HepG2 (cell line): Measurements from ENCODE around the gene SLC43A1. TPM values are rescaled to one million over a fixed set of nuclear protein-coding genes. Genes with fewer than 3 reads are reported as not detected.

Source experiments
- CC2D1A ChIP-seq: sonication (generic); formaldehyde crosslinking; IDR thresholded peaks from 2 replicates; pipeline ENCODE4 v1.8.1; 2023; ENCODE audit warnings: mild to moderate bottlenecking, missing genetic modification reagents
- HCFC1 ChIP-seq: fragments of 150-350 bp; IDR thresholded peaks from 2 replicates; pipeline ENCODE4 v1.6.1; 2014; ENCODE audit warnings: low read depth, low read length
- KDM2A ChIP-seq: sonication (generic); formaldehyde crosslinking; IDR thresholded peaks from 2 replicates; pipeline ENCODE4 v1.4.0; 2020; ENCODE audit warnings: low read depth, missing genetic modification reagents, borderline replicate concordance
- NFRKB ChIP-seq: fragments of 450-650 bp; IDR thresholded peaks from 2 replicates; pipeline ENCODE4 v1.6.1; 2017
- NFYC ChIP-seq: IDR thresholded peaks from 2 replicates; pipeline ENCODE4 v1.6.1; 2016; ENCODE audit warnings: missing genetic modification reagents, missing compliant biosample characterization
- NKX3-1 ChIP-seq: sonication (generic); formaldehyde crosslinking; IDR thresholded peaks from 2 replicates; pipeline ENCODE4 v1.5.0; 2020; ENCODE audit warnings: missing genetic modification reagents
- POLR2AphosphoS2 ChIP-seq: IDR thresholded peaks from 2 replicates; pipeline ENCODE4 v1.6.1; 2011; ENCODE audit warnings: low read depth, low read length, improper control_type of control experiment
- RBM22 ChIP-seq: fragments of 200-400 bp; formaldehyde crosslinking; optimal IDR thresholded peaks from 2 replicates; pipeline ENCODE3; 2017; ENCODE audit warnings: mild to moderate bottlenecking, low read length, moderate library complexity
- RNF2 ChIP-seq: fragments of 450-650 bp; conservative IDR thresholded peaks from 2 replicates; pipeline ENCODE4 v1.6.1; 2016; ENCODE audit warnings: low read depth
- SIN3A ChIP-seq: IDR thresholded peaks from 2 replicates; pipeline ENCODE4 v1.6.1; 2011; ENCODE audit warnings: low read depth, mild to moderate bottlenecking, control low read depth, low read length, borderline replicate concordance
- SPEN ChIP-seq: sonication (generic); formaldehyde crosslinking; IDR thresholded peaks from 2 replicates; pipeline ENCODE4 v1.5.1; 2020; ENCODE audit warnings: low read depth, mild to moderate bottlenecking, missing genetic modification reagents
- ZFP62 ChIP-seq: sonication (generic); formaldehyde crosslinking; IDR thresholded peaks from 2 replicates; pipeline ENCODE4 v1.4.0; 2020; ENCODE audit warnings: missing genetic modification reagents
- ZNF205 ChIP-seq: IDR thresholded peaks from 2 replicates; pipeline ENCODE4 v1.6.1; 2018; ENCODE audit warnings: missing biosample characterization, missing genetic modification reagents
- ZNF331 ChIP-seq: sonication (generic); formaldehyde crosslinking; IDR thresholded peaks from 2 replicates; pipeline ENCODE4 v1.4.0; 2020; ENCODE audit warnings: missing genetic modification reagents
- ZNF350 ChIP-seq: sonication (generic); formaldehyde crosslinking; IDR thresholded peaks from 2 replicates; pipeline ENCODE4 v1.4.0; 2020; ENCODE audit warnings: mild to moderate bottlenecking, low read depth, missing genetic modification reagents, borderline replicate concordance
- ZNF441 ChIP-seq: sonication (generic); formaldehyde crosslinking; IDR thresholded peaks from 2 replicates; pipeline ENCODE4 v1.7.0; 2021; ENCODE audit warnings: missing genetic modification reagents, borderline replicate concordance
- ZNF552 ChIP-seq: sonication (generic); formaldehyde crosslinking; IDR thresholded peaks from 2 replicates; pipeline ENCODE4 v1.9.0; 2022; ENCODE audit warnings: missing genetic modification reagents, mild to moderate bottlenecking, borderline replicate concordance
- ZNF558 ChIP-seq: sonication (generic); formaldehyde crosslinking; IDR thresholded peaks from 2 replicates; pipeline ENCODE4 v1.9.0; 2022; ENCODE audit warnings: mild to moderate bottlenecking, missing genetic modification reagents, borderline replicate concordance
- ZNF562 ChIP-seq: sonication (generic); formaldehyde crosslinking; IDR thresholded peaks from 2 replicates; pipeline ENCODE4 v1.8.0; 2022; ENCODE audit warnings: missing genetic modification reagents, borderline replicate concordance
- ZNF577 ChIP-seq: sonication (generic); formaldehyde crosslinking; IDR thresholded peaks from 2 replicates; pipeline ENCODE4 v1.4.0; 2020; ENCODE audit warnings: mild to moderate bottlenecking, low read depth, missing genetic modification reagents, borderline replicate concordance
- ZNF672 ChIP-seq: sonication (generic); formaldehyde crosslinking; IDR thresholded peaks from 2 replicates; pipeline ENCODE4 v1.8.1; 2022; ENCODE audit warnings: missing genetic modification reagents
- polyA plus RNA-seq, 8 experiments: library from polyadenylated mRNA; depleted of rRNA in 3 of 8; stranded (reverse) in 7 of 8; unstranded in 1 of 8; fragments of >200 nt; fragmentation: Illumina TruSeq in 4 of 8; extraction: Trizol in 4 of 8; gene quantifications; 2 replicates each; pipeline versions ENCODE4 v1.2.1 to v1.2.3, GENCODE V29; 2011 to 2016; ENCODE audit warnings: low read depth in 4 of 8, missing spikeins in 1 of 8, mixed read lengths in 1 of 8; ENCODE audit not compliant: insufficient read depth in 1 of 8
- total RNA-seq, 5 experiments: library from RNA; depleted of rRNA; stranded (reverse); fragments of >200 nt; fragmentation: Illumina TruSeq; extraction: Trizol; gene quantifications; 2 replicates each; pipeline ENCODE4 v1.2.3, GENCODE V29; 2016; ENCODE audit warnings: low read depth in 1 of 5
- TF ChIP-seq, protein P1 (sequence below): sonication (generic); formaldehyde crosslinking; IDR thresholded peaks from 2 replicates; pipeline ENCODE4 v1.4.0; 2020; ENCODE audit warnings: missing genetic modification reagents
- TF ChIP-seq, protein P2 (sequence below): sonication (generic); formaldehyde crosslinking; IDR thresholded peaks from 2 replicates; pipeline ENCODE4 v1.5.0; 2020; ENCODE audit warnings: missing genetic modification reagents, mild to moderate bottlenecking, borderline replicate concordance
- TF ChIP-seq, protein P3 (sequence below): sonication (generic); formaldehyde crosslinking; IDR thresholded peaks from 2 replicates; pipeline ENCODE4 v1.4.0; 2020; ENCODE audit warnings: missing genetic modification reagents, borderline replicate concordance
- TF ChIP-seq, protein P4 (sequence below): sonication (generic); formaldehyde crosslinking; IDR thresholded peaks from 2 replicates; pipeline ENCODE4 v1.4.0; 2020; ENCODE audit warnings: missing genetic modification reagents

The SLC43A1 gene
- total and polyA plus RNA-seq, 2 of the 13 experiments (the other 11 are each of a cell fraction or from before 2014, with no cell fraction given) = 72.3 to 87.6 TPM

GRCh38 chr11:57502870-57503269 is 12.6 kb downstream of the SLC43A1 start (continued):
- TF ChIP-seq, protein P1, sequence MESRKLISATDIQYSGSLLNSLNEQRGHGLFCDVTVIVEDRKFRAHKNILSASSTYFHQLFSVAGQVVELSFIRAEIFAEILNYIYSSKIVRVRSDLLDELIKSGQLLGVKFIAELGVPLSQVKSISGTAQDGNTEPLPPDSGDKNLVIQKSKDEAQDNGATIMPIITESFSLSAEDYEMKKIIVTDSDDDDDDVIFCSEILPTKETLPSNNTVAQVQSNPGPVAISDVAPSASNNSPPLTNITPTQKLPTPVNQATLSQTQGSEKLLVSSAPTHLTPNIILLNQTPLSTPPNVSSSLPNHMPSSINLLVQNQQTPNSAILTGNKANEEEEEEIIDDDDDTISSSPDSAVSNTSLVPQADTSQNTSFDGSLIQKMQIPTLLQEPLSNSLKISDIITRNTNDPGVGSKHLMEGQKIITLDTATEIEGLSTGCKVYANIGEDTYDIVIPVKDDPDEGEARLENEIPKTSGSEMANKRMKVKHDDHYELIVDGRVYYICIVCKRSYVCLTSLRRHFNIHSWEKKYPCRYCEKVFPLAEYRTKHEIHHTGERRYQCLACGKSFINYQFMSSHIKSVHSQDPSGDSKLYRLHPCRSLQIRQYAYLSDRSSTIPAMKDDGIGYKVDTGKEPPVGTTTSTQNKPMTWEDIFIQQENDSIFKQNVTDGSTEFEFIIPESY = no peak
- TF ChIP-seq SIN3A (no peak), ZNF350 (no peak), KDM2A (no peak), NKX3-1 (CRISPR knock-in tag) (no peak), ZNF558 (CRISPR knock-in tag) (no peak), ZNF441 (CRISPR knock-in tag) (no peak), ZNF672 (no peak), RNF2 (no peak), CC2D1A (CRISPR knock-in tag) (no peak), POLR2AphosphoS2 (no peak), HCFC1 (no peak), ZNF562 (CRISPR knock-in tag) (no peak), RBM22 (no peak), ZNF552 (CRISPR knock-in tag) (no peak), NFRKB (no peak), ZNF577 (CRISPR knock-in tag) (no peak), NFYC (CRISPR knock-in tag) (no peak), SPEN (CRISPR knock-in tag) (peak; percentile 68; the same call in 1 of the 2 replicates), ZNF205 (CRISPR knock-in tag) (no peak), ZFP62 (CRISPR knock-in tag) (no peak), ZNF331 (CRISPR knock-in tag) (0 out of 2 replicates have a peak, but pooled peaks have one; percentile 31)
- TF ChIP-seq, protein P2, sequence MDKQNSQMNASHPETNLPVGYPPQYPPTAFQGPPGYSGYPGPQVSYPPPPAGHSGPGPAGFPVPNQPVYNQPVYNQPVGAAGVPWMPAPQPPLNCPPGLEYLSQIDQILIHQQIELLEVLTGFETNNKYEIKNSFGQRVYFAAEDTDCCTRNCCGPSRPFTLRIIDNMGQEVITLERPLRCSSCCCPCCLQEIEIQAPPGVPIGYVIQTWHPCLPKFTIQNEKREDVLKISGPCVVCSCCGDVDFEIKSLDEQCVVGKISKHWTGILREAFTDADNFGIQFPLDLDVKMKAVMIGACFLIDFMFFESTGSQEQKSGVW = no peak
- TF ChIP-seq, protein P3, sequence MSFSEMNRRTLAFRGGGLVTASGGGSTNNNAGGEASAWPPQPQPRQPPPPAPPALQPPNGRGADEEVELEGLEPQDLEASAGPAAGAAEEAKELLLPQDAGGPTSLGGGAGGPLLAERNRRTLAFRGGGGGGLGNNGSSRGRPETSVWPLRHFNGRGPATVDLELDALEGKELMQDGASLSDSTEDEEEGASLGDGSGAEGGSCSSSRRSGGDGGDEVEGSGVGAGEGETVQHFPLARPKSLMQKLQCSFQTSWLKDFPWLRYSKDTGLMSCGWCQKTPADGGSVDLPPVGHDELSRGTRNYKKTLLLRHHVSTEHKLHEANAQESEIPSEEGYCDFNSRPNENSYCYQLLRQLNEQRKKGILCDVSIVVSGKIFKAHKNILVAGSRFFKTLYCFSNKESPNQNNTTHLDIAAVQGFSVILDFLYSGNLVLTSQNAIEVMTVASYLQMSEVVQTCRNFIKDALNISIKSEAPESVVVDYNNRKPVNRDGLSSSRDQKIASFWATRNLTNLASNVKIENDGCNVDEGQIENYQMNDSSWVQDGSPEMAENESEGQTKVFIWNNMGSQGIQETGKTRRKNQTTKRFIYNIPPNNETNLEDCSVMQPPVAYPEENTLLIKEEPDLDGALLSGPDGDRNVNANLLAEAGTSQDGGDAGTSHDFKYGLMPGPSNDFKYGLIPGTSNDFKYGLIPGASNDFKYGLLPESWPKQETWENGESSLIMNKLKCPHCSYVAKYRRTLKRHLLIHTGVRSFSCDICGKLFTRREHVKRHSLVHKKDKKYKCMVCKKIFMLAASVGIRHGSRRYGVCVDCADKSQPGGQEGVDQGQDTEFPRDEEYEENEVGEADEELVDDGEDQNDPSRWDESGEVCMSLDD (CRISPR knock-in tag) = no peak
- TF ChIP-seq, protein P4, sequence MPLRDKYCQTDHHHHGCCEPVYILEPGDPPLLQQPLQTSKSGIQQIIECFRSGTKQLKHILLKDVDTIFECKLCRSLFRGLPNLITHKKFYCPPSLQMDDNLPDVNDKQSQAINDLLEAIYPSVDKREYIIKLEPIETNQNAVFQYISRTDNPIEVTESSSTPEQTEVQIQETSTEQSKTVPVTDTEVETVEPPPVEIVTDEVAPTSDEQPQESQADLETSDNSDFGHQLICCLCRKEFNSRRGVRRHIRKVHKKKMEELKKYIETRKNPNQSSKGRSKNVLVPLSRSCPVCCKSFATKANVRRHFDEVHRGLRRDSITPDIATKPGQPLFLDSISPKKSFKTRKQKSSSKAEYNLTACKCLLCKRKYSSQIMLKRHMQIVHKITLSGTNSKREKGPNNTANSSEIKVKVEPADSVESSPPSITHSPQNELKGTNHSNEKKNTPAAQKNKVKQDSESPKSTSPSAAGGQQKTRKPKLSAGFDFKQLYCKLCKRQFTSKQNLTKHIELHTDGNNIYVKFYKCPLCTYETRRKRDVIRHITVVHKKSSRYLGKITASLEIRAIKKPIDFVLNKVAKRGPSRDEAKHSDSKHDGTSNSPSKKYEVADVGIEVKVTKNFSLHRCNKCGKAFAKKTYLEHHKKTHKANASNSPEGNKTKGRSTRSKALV (CRISPR knock-in tag) = no peak
